Small intestine (tissue), 7 donors: ENCODE data around the gene RUNX2. TPM values are rescaled to one million over a fixed set of nuclear protein-coding genes. Genes with fewer than 3 reads are reported as not detected.

Experiments used
- DNase-seq, 2 donors: peaks; one replicate each; pipeline versions ENCODE4 v3.0.0 to v3.0.0-alpha.2; 2013
- FAIRE-seq: peaks from 2 replicates; lab custom pipeline; 2012; peaks lifted over from hg19 to GRCh38; lab: Jason Lieb, UNC
- H3K27ac ChIP-seq, 3 donors: one replicate each; pipeline ENCODE4 v1.5.1; 2013; ENCODE audit warnings: low read length in 2 of 3, mild to moderate bottlenecking in 2 of 3, control low read depth in 1 of 3, inconsistent platforms in 1 of 3, low read depth in 1 of 3, moderate library complexity in 1 of 3
- H3K27me3 ChIP-seq, 3 donors: one replicate each; pipeline ENCODE4 v1.6.1; 2013; ENCODE audit warnings: low read length in 3 of 3, inconsistent platforms in 1 of 3; ENCODE audit not compliant: control insufficient read depth in 3 of 3, insufficient read depth in 3 of 3
- H3K36me3 ChIP-seq, 3 donors: one replicate each; pipeline ENCODE4 v1.6.1; 2013; ENCODE audit warnings: low read length in 3 of 3, inconsistent platforms in 1 of 3, low read depth in 1 of 3, mild to moderate bottlenecking in 1 of 3, moderate library complexity in 1 of 3; ENCODE audit not compliant: control insufficient read depth in 3 of 3, insufficient read depth in 2 of 3
- H3K4me1 ChIP-seq, 3 donors: one replicate each; pipeline ENCODE4 v1.6.1; 2013; ENCODE audit warnings: low read length in 2 of 3, inconsistent platforms in 1 of 3, low read depth in 1 of 3, mild to moderate bottlenecking in 1 of 3, moderate library complexity in 1 of 3; ENCODE audit not compliant: control insufficient read depth in 3 of 3, insufficient read depth in 2 of 3
- H3K4me3 ChIP-seq, 3 donors: one replicate each; pipeline ENCODE4 v1.5.1; 2013; ENCODE audit warnings: low read length in 3 of 3, control low read depth in 1 of 3, inconsistent platforms in 1 of 3, low read depth in 1 of 3, mild to moderate bottlenecking in 1 of 3, moderate library complexity in 1 of 3
- H3K9me3 ChIP-seq, 2 donors: one replicate each; pipeline ENCODE4 v1.6.1; 2013; ENCODE audit warnings: low read depth in 1 of 2, low read length in 1 of 2; ENCODE audit not compliant: control insufficient read depth in 2 of 2, insufficient read depth in 1 of 2
- WGBS, 3 donors: extraction: QIAGEN DNeasy Blood & Tissue Kit; methylation state at CpG; one replicate each; pipeline ENCODE4 v1.1.7; 2013; 5-methylcytosine and 5-hydroxymethylcytosine counted together
- polyA plus RNA-seq, 4 donors: library from polyadenylated mRNA; stranded (reverse) in 3 of 4; unstranded in 1 of 4; fragments of 200-250 nt in 3 of 4; fragments of 120-200 nt in 1 of 4; gene quantifications; one replicate each; pipeline versions ENCODE4 v1.2.1 to v1.2.3, GENCODE V29; 2013
- donor health status: healthy with polysubstance abuse.
- donor health status: control.
- donor health status: control.
- donor health status: Bipolar disorder and iron deficiency.
- donor health status: healthy.

RUNX2 gene
- polyA plus RNA-seq, 4 donors = under 0.01 to 2.5 (median 0.94) TPM

DNA sequence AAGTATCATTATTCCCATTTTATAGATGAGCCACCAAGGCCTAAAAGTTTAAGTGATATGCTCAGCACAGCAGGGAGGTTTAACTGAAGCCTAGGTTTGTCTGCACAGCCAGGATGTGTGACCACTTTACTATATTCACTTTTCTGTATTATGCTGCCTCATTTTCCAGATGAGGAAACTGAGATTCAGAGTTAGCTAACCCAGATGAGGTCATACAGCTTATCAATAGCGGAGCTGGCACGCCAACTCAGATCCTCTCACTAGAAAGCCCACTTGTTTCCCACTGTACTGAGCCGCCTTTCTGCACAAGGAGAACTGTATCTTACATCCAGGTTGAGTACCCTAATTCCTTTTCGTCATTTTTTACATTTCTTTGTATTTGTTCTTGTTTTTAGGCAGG, 181.3 kb downstream of the RUNX2 start:
- DNase-seq = no peak
- Histone ChIP-seq H3K36me3 (peaks cover 0 to 3% (median 0%) of the 10 kb centered on the region in 3 donors), H3K4me3 (no peak overlapping the region), H3K4me1 (peaks cover 0 to 3% (median 0%) of the 10 kb centered on the region in 3 donors), H3K27me3 (no peaks in the 10 kb centered on the region), H3K9me3 (no peaks in the 10 kb centered on the region), H3K27ac (no peak overlapping the region)
- 90 to 94% (median 94%) methylated on average over 4 of the region's 4 CpGs for WGBS, 3 donors
- FAIRE-seq = no peak

DNA sequence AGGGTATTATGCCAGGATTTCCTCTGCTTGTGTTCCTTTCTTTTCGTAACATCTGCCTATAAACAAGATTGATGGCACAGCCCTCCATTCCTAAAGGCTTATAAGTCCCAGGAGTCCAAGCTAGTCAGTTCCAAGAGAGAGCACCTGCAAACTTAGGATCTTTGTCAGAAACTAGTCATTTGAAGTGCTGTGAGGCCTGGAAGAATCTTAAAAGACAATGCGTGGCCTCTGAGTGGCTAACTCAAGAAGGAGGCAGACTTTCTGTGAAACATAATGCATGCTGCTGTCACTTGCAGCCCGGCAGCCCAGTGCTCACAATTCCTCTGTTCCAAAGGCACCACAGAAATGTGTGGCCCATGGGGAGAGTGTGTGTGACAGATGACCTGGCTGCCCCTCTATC, 184.6 kb downstream of the RUNX2 start:
- Histone ChIP-seq H3K27me3 (no peaks in the 10 kb centered on the region), H3K9me3 (no peaks in the 10 kb centered on the region), H3K4me1 (no peaks in the 10 kb centered on the region), H3K36me3 (peaks cover 0 to 3% (median 0%) of the 10 kb centered on the region in 3 donors), H3K4me3 (no peak overlapping the region), H3K27ac (no peak overlapping the region)
- 78 to 94% (median 89%) methylated on average over 3 of the region's 3 CpGs for WGBS, 3 donors
- FAIRE-seq = no peak
- no peak for DNase-seq

DNA sequence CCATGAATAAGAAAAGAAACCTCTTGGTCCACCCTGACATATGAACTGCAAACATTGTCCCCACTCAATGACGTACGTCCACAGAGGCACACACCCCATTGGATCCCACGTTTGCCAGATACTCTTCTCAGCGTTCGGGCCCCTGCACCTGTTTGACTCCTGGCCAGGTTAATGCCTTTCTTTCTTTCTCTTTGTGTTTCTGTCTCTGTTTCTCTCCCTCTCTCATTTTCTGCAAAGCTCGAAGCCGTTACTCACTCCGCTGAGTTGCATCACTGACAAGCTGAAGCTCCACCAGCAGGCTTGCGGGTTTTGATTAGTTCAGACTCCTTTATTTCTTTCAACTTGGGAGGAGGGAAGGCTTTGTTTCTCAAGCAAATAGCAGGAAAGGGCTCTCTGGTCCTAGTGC, 185.1 kb downstream of the RUNX2 start:
- no peak overlapping the region for H3K4me3 ChIP-seq
- DNase-seq (no peak), FAIRE-seq (no peak)
- H3K27ac ChIP-seq = no peak overlapping the region
- H3K4me1 ChIP-seq = no peaks in the 10 kb centered on the region
- no peaks in the 10 kb centered on the region for H3K9me3 ChIP-seq
- no peaks in the 10 kb centered on the region for H3K27me3 ChIP-seq
- 75 to 91% (median 88%) methylated on average over 9 of the region's 9 CpGs for WGBS, 3 donors
- H3K36me3 ChIP-seq = peaks cover 0 to 3% (median 0%) of the 10 kb centered on the region in 3 donors

GRCh38 chr6:45513843-45514242, 185.7 kb downstream of the RUNX2 start:
- DNase-seq (no peak), FAIRE-seq (no peak)
- WGBS, 3 donors = 92 to 98% (median 95%) methylated on average over 4 of the region's 4 CpGs
- Histone ChIP-seq H3K9me3 (no peaks in the 10 kb centered on the region), H3K4me3 (no peak overlapping the region), H3K27ac (no peak overlapping the region), H3K36me3 (peaks cover 0 to 3% (median 0%) of the 10 kb centered on the region in 3 donors), H3K27me3 (no peaks in the 10 kb centered on the region), H3K4me1 (no peaks in the 10 kb centered on the region)

- no peaks in the 10 kb centered on the region for H3K9me3 ChIP-seq
- no peaks in the 10 kb centered on the region for H3K27me3 ChIP-seq
- no peak overlapping the region for H3K4me3 ChIP-seq
- 88 to 94% (median 88%) methylated on average over 5 of the region's 5 CpGs for WGBS, 3 donors
- no peaks in the 10 kb centered on the region for H3K4me1 ChIP-seq
- FAIRE-seq = no peak
- H3K27ac ChIP-seq = no peak overlapping the region
- no peak for DNase-seq
- peaks cover 0 to 3% (median 0%) of the 10 kb centered on the region in 3 donors for H3K36me3 ChIP-seq
Observed at GRCh38 chr6:45514454-45515230, 186.5 kb downstream of the RUNX2 start.

GRCh38 chr6:45518013-45518720, 190.0 kb downstream of the RUNX2 start:
- H3K27me3 ChIP-seq = no peaks in the 10 kb centered on the region
- no peaks in the 10 kb centered on the region for H3K4me1 ChIP-seq
- H3K27ac ChIP-seq = no peak overlapping the region
- H3K9me3 ChIP-seq = no peaks in the 10 kb centered on the region
- WGBS, 3 donors = 31 to 75% (median 60%) methylated on average over 4 of the region's 4 CpGs
- DNase-seq = no peak
- no peaks in the 10 kb centered on the region for H3K36me3 ChIP-seq
- H3K4me3 ChIP-seq = no peak overlapping the region
- FAIRE-seq = no peak

DNA sequence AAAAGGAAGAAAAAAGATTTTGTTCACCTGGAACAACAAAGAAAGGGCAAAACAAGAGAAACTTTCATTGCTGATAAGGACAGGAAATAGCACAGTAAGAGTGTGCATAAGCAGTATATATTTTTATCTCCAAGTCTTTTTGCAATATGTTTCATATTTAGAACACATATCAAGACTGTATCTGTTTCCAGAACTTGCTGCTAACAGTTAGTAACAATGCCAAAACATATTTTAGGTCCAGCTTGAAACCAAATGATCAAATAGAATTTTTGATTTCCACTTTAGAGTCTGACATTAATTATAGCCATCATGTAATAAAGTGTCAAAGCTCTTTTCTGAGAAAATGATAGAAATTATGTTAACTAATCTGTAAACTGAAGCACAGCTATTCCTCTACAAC, 193.1 kb downstream of the RUNX2 start:
- Histone ChIP-seq H3K36me3 (no peaks in the 10 kb centered on the region), H3K27ac (no peak overlapping the region), H3K9me3 (no peaks in the 10 kb centered on the region), H3K4me1 (no peaks in the 10 kb centered on the region), H3K4me3 (no peak overlapping the region), H3K27me3 (no peaks in the 10 kb centered on the region)
- DNase-seq (no peak), FAIRE-seq (no peak)

GRCh38 chr6:45522486-45522885, 194.4 kb downstream of the RUNX2 start:
- H3K27ac ChIP-seq = no peak overlapping the region
- FAIRE-seq (no peak), DNase-seq (no peak)
- H3K4me1 ChIP-seq = no peaks in the 10 kb centered on the region
- no peaks in the 10 kb centered on the region for H3K36me3 ChIP-seq
- H3K4me3 ChIP-seq = no peak overlapping the region
- no peaks in the 10 kb centered on the region for H3K9me3 ChIP-seq
- WGBS, 3 donors = 90 to 96% (median 95%) methylated on average over 4 of the region's 4 CpGs
- H3K27me3 ChIP-seq = no peaks in the 10 kb centered on the region
